GM12872 (cell line): Measurements from ENCODE around the gene OR13C5.
"Not testable (repeated sequence)": the region's sequence is repeated elsewhere in the genome, so short reads cannot be mapped to it uniquely, and the experiment has no call there.

Source experiments
- TF ChIP-seq, protein P1 (sequence below): IDR thresholded peaks from 3 replicates; pipeline ENCODE4 v1.5.1; 2011; ENCODE audit warnings: low read depth, mild to moderate bottlenecking, low read length, moderate library complexity; ENCODE audit not compliant: insufficient read depth

The OR13C5 gene

DNA sequence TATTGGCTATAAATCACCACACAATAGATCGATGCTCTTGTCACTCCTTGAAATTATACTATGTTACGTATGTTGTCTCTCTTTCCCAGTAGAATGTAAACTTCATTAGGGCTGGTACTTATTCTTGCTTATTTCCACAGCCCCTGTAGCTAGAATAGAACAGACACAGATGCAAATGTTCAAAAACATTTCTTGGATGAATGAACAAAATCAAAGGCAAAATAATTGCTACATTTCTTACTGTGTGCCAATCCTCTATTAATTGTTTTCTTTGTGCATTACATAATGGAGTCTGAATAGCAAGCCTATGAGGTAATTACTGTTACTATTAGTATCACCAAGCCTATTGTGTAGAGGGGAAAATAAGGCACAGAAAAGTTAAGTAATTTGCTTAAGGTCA, 6.9 kb upstream of the OR13C5 start:
- TF ChIP-seq, protein P1, sequence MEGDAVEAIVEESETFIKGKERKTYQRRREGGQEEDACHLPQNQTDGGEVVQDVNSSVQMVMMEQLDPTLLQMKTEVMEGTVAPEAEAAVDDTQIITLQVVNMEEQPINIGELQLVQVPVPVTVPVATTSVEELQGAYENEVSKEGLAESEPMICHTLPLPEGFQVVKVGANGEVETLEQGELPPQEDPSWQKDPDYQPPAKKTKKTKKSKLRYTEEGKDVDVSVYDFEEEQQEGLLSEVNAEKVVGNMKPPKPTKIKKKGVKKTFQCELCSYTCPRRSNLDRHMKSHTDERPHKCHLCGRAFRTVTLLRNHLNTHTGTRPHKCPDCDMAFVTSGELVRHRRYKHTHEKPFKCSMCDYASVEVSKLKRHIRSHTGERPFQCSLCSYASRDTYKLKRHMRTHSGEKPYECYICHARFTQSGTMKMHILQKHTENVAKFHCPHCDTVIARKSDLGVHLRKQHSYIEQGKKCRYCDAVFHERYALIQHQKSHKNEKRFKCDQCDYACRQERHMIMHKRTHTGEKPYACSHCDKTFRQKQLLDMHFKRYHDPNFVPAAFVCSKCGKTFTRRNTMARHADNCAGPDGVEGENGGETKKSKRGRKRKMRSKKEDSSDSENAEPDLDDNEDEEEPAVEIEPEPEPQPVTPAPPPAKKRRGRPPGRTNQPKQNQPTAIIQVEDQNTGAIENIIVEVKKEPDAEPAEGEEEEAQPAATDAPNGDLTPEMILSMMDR: no peak

DNA sequence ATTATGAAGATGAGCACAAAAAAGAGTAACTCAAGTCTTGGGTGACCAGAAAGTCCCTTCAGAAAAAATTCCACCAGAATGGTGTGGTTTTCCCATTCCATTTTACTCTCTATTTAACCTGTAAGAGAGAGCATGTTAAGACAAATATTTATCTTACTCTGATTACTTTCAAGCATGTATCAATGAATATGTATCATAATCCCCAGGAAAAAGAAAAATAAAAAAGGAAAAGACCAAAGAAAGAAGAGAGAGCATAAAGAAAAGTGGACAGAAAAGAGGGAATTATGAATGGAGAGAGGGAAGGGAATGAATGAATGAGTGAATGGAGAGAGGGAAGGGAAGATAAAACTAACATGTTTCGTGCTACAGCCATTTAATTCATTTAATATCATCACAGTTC, 6.3 kb upstream of the OR13C5 start, which contains the start of gene OR13C2:
TSS of gene OR13C2 (minus strand) at position 101 of the 400 bp plus-strand sequence. CDS start at position 101, 0 bp downstream.
- TF ChIP-seq, protein P1: not testable (repeated sequence)

DNA sequence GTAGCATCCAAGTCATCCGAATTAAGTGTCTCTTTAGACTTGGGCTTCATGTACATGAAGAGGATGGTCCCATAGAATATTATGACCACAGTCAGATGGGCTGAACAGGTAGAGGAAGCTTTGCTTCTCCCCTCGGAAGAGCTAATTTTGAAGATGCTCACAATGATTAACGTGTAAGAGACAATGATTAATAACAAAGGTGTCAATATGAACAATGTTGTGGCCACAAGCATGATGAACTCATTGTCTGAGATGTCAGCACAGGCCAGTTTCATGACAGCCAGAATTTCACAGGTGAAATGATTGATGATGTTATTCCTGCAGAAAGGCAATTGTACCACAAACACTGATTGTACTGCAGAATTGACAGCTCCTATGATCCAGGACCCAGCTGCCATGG, 5.6 kb upstream of the OR13C5 start:
- TF ChIP-seq, protein P1: no peak

DNA sequence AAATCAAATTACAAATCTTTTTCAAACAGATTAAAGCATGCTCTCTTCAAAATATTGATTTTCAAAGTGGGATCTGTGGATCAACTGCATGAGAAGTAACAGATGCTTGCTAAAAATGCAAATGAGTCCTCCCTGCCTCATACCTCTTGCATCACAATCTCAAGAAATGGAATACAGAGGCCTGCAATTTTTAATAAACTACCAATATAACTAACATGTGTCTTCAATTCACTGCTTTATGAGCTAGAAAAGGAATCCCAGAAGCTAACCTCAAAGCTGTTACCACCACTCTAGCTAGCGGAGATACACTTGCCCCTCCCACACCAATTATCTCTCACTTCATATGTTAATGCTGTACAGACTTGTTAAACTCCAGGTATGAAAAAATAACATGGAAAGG, 9.6 kb downstream of the OR13C5 start:
- TF ChIP-seq, protein P1: no peak

DNA sequence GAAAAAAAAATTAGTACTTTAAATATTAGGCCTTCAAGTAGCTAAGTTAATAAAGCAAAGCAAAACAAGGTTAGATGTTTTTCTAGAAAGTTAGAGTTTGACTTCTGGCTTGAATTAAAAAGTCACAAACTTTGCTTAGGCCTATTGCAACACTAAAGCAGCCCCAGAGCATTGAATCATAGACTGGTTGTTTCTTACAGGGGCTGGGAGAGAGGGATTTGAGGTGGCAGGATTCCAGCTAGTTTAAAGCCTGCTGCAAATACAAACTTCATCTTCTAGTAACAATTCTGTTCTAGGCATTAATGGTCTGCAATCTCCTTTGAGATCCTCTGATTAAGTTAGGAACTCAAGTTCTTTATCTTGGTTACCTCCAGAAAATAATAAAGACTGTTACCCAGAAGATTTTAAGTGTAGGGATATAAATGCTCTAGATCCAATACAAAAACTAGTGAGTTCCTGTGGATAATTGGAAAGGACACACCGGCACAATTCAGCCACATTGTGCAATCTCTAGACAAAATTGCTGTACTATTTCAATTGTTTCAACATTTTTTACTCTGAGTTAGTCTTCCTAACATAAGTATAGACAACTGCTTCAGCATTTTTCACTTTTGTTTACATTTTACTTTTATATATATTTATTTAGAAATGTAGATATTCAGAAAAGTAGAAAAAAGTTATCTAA, 12.6 kb downstream of the OR13C5 start:
- TF ChIP-seq, protein P1: no peak

DNA sequence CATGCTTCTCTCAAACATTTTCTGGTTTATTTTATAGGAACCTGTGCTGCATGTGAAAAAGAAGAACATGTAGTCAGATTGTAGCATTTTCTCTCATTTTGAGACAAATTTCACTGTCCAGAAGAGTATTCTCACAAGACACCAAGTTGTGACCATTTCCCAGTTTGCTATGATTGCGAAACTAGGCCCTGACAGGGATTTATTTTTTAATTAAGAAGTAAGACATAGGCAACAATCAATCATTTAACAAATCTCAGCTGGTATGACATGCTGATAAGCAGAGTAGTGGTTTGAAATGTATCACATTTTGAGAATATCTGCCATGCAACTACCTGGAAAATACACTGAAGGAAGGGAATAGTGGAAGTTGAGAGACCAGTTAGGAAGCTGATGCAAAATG, 18.7 kb downstream of the OR13C5 start:
- TF ChIP-seq, protein P1: no peak

DNA sequence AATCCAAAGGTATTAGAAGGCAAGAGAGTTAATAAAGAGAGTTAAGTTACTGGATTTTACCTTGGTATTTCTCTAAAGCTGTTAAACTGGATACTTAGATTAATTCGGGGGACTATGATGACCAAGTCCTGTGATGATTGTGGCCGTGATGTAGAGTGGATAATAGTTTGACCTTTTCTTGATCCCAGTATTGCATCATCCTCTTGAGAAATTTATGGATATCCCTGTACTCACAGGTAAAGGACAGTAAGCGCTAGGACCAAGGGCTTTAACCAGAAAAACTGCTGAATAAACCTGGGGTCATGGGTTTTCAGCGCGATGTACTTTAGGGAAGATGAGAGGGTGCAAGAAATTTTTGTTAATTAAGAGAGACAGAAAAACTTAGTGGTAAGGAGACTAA, 21.9 kb downstream of the OR13C5 start:
- TF ChIP-seq, protein P1: no peak
